Anterior cingulate cortex (tissue), 58 donors: ENCODE results near the gene FAF1.
A peak's percentile ranks its signal among the peaks of the same experiment; 100 is the strongest.
"Not testable (repeated sequence)": the region's sequence is repeated elsewhere in the genome, so short reads cannot be mapped to it uniquely, and the experiment has no call there.

ENCODE experiments used
- DNase-seq, 58 donors: peaks; one replicate each; lab custom pipeline; 2025; lab: John Stamatoyannopoulos, UW

Gene FAF1

DNA sequence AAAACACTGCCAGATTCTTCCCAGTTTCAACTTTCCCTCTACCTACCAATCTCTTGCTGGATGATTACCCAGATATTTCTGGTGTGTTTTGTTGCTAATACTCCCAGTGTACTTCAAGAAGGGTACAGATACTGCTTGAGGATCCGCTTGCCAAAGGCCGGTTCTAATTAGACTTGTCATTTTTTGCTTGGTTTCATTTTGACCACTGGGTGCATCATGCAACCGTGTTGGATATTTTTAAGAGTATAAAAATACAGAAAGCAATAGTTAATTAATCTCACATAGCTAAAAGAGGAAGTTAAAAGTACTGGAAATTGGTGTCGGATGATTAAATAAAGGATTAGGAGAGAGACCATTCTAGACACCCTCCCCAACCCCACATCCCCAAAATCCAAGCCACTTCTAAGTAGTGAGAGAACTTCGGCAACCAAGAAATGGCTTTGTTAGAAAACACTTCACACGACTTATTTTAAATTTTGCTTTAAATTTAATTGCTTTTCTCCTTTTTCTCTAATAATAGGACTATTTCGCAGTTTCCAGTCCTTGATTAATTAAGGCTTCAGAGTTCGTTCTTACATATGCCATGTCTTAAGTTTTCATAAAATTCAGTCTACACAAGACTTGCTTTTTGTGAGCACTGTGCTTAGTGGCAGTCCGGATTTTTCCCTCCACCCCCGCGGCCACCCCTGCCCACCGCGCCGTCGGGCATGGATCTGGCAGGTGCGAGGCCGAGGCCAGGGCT is 7.5 kb upstream of the FAF1 start:
- DNase-seq, result no peak

DNA sequence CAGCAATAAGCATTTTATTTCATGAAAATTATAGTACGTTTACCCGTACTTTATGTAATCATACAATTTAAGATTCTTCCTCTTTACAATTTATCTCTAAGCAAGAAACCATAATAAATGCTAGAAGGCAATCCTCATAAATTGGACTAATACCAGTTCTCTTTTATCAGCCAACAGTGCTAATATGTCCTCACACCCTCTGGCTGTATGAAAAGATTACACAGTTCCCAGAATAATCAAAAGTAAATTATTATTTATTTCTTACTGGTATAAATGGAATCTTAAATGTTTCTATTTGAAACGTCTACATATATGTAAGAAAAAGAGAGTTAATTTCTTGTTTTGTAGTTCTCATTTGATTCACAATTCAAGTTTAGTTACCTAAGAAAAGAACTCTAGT is 6.9 kb upstream of the FAF1 start:
- no peak for DNase-seq

DNA sequence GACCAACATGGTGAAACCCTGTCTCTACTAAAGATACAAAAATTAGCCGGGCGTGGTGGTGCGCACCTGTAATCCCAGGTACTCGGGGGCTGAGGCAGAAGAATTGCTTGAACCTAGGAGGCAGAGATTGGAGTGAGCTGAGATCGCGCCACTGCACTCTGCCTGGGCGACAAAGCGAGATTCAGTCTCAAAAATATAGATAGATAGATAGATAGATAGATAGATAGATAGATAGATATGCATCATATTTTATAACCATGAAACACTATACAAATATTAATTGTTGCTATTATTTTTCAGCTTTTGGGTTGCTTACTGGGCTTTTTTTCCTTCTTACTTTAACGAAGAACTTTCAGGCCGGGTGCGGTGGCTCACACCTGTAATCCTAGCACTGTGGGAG is 4.8 kb upstream of the FAF1 start:
- DNase-seq, result no peak

DNA sequence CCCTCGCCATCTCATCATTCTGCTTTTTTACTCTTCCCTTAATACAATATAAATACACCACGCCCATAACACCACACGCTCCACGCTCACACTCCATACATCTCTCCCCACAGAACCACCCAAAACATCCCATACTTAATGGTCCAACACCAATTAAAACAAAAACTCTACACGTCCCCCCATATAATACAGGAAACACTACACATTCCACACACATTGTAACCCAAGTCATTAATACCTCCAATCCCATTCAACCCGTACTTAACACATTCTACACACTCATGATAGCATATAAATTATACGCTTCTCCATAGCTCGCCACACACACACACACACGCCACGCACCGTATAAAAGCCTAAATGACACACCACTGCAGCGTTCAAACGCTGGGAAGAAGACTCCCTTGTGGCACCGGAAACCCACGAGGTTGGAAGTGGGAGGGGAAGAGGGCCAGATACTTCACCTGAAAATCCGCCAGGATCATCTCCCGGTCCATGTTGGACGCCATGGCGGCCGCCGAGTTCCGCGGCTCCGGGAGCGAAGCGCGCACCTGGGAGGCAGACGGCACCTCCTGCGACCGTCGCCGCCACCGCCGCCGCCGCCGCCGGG is 659 bp downstream of the FAF1 start:
- peak in 9 of 58 donors; percentile 22 to 62 (median 52) for DNase-seq

DNA sequence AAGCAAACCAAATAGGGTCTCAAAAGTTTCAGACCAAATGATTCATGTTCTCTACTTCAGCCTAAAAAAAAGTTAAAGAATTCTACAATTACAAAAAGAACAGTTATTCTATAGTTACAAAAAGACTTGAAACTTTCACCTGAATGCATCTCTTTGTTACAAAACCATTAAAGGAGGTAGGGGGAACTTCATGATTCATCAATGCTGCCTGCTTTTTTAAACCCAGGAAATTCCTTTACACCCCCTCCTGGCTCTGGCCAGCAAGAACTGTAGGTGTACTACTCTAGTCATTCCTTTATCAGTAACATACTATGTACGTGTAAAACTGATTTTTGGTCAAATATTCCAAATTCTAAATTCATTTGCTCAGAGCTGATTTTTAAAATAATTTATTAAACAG is 5.0 kb downstream of the FAF1 start:
- DNase-seq, result no peak

DNA sequence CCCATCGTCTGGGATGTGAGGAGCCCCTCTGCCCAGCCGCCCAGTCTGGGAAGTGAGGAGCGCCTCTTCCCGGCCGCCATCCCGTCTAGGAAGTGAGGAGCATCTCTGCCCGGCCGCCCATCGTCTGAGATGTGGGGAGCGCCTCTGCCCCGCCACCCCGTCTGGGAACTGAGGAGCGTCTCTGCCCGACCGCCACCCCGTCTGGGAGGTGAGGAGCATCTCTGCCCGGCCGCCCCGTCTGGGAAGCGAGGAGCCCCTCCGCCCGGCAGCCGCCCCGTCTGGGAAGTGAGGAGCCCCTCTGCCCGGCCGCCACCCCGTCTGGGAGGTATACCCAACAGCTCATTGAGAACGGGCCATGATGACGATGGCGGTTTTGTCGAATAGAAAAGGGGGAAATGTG is 7.5 kb downstream of the FAF1 start:
- not testable (repeated sequence) for DNase-seq

DNA sequence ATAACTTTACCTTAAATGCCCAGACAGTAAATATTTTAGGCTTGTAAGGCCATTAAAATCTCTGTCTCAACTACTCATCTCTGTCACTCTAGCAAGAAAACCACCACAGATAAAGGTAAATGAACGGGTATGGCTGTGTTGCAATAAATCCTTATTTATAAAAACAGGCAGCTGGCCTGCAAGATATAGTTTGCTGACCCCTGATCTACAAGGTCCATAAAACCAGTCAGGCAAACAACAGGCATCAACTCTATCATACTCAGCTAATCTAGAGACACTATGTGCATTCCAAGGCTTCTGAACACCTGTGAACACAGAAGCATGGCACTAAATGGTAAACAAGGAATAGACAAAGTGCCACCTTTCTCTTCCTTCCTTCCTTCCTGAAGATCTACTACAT is 9.7 kb downstream of the FAF1 start:
- DNase-seq, result no peak

DNA sequence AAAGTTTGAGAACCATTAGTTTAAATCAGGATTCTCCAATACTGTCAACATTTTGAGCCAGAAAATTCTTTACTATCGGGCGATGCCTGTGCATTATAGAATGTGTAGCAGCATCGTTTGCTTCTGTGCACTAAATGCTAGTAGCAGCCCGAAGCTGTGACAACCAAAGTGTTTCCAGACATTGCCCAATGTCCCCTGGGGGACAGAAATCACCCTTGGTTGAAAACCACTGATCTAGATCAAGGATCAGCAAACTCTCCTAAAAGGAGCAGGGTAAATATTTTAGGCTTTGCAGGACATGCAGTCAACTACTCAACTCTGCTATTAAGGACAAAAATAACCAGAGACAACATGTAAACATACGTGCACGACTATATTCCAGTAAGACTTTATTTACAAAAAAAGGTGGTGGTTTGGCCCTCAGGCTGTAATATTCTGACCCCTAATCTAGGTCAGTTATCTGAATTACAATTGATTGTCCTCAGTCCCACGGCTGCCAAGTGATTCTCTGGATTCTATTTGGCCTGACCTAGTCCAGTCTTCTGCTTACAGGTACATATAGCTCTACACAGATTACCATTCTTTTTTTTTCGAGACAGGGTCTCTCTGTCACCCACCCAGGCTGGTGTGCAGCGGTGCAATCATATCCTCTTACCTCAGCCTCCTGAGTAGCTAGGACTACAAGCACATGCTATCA is 10.6 kb downstream of the FAF1 start:
- no peak for DNase-seq

DNA sequence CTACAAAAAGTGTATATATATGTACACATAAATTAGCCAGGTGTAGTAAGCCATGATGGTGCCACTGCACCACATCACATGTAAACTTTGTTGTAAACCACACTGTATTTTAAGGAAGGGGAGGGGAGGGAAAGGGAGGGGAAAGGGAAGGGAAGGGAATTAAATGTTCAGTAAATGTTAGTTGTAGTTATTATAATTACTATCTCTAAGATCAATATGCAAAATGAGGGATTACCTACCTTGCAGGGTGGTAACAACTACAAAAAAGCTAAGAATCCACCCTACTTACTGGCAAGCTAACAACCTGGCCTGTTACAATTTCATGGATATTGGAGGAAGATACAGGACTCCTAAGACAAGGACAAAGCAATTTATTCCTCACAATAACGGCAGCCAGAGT is 17.7 kb downstream of the FAF1 start:
- no peak for DNase-seq

DNA sequence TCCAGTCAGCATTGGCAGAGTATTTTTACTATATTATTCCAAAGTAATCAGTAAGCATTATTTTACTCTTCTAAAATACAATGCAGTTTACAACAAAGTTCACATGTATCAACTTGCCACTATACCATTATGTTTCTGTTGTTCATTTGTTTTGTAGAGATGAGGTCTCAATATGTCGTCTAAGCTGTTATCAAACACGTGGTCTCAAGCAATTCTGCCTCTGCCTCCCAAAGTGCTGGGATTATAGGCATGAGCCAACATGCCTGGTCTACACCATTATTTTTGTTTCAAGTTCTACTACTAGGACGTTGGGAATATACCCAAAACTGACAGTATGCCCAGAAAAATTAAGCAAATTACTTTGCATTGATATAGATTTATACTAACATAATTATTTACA is 19.8 kb downstream of the FAF1 start:
- DNase-seq, result no peak

DNA sequence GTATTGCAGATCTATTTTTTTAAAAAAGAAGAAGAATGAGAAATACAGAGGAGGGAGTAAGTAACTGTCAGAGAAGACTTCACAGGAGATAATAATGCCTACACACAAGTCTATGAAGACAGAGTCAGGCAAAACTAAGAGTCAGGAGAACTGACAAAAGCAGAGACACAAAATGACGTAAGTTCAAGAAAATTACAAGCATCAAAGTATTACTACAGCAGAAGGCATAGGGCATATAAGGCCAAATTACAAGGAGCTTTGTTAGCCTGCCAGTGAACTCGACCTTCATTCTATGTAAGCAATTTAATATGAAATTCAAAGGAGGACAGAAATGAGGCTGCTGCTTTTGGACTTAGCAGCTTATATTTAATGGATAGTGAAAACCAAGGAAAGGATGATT is 23.7 kb downstream of the FAF1 start:
- DNase-seq, result no peak

DNA sequence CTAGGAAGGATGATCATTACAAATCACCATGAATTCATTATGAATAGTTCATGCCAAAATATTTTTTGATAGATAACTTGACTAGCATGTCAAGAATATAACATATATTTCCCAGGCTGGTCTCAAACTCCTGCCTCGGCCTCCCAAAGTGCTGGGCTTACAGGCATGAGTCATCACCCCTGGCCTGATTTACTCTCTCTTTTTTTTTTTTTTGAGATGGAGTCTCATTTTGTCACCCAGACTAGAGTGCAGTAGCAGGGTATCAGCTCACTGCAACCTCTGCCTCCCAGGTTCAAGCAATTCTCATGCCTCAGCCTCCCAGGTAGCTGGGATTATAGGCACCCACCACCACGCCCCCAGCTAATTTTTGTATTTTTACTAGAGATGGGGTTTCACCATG is 24.8 kb downstream of the FAF1 start:
- not testable (repeated sequence) for DNase-seq

DNA sequence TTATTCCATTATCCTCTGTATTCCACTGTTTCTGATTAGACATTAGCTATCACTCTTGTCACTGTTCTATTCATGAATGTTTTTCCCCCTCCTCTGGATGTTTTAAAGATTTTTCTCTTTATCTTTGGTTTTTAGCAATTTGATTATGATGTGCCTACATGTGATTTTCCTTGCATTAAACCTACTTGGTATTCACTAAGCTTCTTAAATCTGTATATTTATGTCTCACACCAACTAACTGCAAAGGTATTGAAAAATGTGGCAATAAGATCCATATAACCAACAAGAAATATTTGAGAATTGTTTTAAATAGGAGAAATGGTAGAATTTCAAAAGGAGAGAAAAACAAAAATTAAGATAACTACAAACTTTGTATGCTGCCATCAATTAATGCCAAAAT is 25.2 kb downstream of the FAF1 start:
- DNase-seq, result no peak

DNA sequence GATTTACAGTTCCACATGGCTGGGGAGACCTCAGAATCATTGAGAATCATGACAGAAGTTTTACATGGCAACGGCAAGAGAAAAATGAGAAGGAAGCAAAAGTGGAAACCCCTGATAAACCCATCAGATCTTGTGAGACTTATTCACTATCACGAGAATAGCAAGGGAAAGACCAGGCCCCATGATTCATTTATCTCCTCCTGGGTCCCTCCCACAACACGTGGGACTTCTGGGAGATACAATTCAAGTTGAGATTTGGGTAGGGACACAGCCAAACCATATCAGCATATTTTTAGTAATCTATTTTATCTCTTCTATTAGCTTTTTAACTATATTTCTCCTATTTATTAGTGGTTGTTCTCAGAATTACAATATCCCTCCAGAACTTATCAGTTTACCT is 26.3 kb downstream of the FAF1 start:
- DNase-seq, result not testable (repeated sequence)

DNA sequence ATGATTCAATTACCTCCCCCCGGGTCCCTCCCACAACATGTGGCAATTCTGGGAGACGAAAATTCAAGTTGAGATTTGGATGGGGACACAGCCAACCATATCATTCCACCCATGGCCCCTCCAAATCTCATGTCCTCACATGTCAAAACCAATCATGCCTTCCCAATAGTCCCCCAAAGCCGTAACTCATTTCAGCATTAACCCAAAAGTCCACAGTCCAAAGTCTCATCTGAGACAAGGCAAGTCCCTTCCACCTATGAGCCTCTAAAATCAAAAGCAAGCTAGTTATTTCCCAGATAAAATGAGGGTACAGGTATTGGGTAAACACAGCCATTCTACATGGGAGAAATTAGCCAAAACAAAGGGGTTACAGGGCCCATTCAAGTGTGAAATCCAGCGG is 28.0 kb downstream of the FAF1 start:
- not testable (repeated sequence) for DNase-seq

DNA sequence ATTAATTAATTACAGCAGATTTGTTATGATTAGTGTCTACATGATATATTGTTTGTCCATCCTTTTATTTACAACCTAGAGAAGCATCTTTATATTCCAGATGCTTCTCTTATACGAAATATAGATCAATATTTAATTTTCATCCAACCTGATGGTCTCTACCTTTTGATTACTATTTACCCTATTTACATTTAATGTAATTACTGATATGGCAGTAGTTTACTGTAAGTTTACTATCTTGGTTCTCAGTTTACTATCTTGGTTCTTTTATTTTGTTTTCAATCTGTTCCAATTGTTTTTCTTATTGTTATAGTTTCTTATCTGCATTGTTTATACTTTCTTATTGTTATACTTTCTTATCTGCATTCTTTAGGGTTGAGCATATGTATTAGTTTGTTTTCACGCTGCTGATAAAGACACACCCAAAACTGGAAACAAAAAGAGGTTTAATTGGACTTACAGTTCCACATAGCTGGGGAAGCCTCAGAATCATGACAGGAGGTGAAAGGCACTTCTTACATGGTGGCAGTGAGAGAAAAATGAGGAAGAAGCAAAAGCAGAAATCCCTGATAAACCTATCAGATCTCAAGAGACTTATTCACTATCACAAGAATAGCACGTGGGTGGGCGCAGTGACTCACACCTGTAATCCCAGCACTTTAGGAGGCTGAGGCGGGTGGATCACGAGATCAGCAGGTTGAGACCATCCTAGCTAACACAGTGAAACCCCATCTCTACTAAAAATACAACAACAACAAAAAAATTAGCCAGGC is 28.9 kb downstream of the FAF1 start:
- DNase-seq, result no peak

DNA sequence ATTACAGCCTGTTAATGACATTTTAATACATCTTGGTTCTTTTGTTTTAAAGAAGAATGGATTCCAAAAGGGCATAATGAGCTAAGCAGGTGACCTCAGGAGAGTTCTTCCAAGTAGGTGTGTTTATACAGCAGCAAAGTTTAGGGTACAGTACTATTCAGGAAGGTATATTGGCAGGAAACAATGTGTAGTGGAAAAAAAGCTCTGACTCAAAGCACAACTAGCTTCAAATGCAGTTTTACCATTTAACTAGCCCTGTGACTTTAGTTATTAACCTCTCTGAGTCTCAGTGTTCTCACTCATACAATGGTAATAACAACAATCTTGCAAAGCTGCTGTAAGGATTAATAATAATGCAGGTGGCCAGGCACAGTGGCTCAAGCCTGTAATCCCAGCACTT is 29.9 kb downstream of the FAF1 start:
- DNase-seq, result no peak

DNA sequence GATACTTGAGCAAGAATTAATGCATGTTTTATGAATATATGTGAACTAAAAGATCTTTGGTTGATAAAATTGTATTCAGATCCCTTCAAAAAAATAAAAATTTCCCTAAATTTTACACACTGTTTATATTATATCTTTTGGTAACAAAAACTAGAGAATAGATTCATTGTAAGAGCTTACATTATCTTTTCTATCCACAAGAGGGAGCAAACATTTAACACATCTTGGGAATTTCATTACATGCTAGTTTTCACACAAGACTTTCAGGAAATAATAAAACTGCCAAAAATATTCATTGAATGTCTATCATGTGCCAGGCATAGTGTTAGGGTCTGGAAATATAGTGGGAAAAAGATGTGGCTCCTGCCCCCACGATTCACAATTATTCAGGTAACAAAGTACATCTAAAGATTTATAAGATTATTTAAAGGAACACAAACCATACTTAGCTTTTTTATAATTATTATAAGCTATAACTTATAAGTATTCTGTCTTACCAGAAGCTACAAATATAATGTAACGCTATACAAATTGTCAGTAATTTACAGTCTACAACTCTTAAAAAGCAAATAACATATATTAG is 30.6 kb downstream of the FAF1 start:
- no peak for DNase-seq

DNA sequence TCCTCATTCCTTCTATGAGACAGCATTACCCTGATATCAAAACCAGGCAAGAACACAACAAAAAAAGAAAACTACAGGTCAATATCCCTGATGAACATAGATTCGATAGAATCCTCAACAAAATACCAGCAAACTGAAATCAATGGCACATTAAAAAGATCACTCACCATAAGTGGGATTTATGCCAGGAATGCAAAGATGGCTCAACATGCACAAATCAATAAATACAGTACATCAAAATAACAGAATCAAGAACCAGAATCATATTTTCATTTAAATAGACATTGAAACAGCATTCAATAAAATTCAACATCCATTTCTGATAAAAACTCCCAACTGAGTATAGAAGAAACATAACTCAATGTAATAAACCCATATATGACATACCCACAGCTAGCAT is 36.5 kb downstream of the FAF1 start:
- no peak for DNase-seq

DNA sequence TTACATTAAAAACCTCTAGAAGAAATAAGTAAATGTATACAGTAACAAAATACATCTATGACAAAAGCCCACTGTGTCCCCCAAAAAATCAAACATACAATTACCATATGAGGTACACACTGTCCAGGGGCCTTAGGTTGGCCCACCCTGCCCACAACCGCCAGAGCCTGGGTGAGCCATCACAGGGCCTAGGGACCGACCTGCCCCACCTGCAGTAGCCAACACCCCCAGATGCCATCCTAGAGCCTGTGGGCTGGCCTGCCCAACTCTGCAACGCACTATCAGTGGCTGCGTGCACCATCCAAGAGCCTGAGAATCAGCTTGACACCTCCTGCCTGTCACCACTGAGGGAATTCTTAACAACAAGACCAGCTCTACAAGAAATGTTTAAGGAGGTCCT is 39.0 kb downstream of the FAF1 start:
- no peak for DNase-seq

DNA sequence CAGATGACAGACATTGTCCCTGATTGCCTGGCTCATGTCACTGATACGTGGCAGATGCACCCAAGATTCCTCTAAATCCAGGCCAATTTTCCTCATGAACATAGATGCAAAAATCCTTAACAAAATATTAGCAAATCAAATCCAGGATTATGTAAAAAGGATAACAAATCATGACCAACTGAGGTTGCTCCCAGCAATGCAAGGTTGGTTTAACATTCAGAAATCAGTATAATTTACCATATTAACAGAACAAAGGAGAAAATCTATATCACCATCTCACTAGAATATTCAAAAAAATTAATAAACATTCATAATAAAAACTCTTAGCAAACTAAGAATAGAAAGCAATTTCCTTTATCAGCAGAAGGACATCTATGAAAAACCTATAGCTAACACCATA is 39.7 kb downstream of the FAF1 start:
- DNase-seq, result no peak
